RWPE1 (cell line): ENCODE measurements around the gene ETNPPL.

Experiments
- CTCF ChIA-PET: fragments of 350-600 bp; sonication (Branson Sonifier 250); formaldehyde crosslinking; extraction: SDS; loops from one replicate; lab custom pipeline; 2021; lab: Yijun Ruan, JAX
- POLR2A ChIA-PET: fragments of 400-600 bp; formaldehyde crosslinking; extraction: SDS; loops from one replicate; lab custom pipeline; 2020; ENCODE audit warnings: antibody characterized with exemption; ENCODE audit not compliant: low non-redundant PET; lab: Yijun Ruan, JAX
- DNase-seq: peaks from one replicate; pipeline ENCODE4 v3.0.0; 2012; ENCODE audit warnings: low spot score
- H3K27ac ChIP-seq: fragments of 450-650 bp; 2 replicates; pipeline ENCODE4 v1.5.1; 2017
- CTCF ChIP-seq: fragments of 450-650 bp; conservative IDR thresholded peaks from 2 replicates; pipeline ENCODE4 v1.5.1; 2017; ENCODE audit warnings: low read depth, mild to moderate bottlenecking

Gene ETNPPL

GRCh38 chr4:108700081-108700757 lies 62.6 kb downstream of the ETNPPL start:
- POLR2A ChIA-PET: no interaction called here
- CTCF ChIA-PET: no interaction called here
- no peak overlapping the region for H3K27ac ChIP-seq
- no peak for TF ChIP-seq CTCF
- no peak for DNase-seq

- POLR2A ChIA-PET: no interaction called here
- DNase-seq: no peak
- TF ChIP-seq CTCF: no peak
- no peak overlapping the region for H3K27ac ChIP-seq
- CTCF ChIA-PET: no interaction called here
Measured at GRCh38 chr4:108696160-108696559, 66.7 kb downstream of the ETNPPL start.

- ChIA-PET CTCF (interaction anchor here (0.6 kb wide), 1 partner anchor 1826 kb away, joined by 3 read pairs; no protein-coding TSS in a partner anchor), POLR2A (no interaction called here)
- TF ChIP-seq CTCF: no peak
- H3K27ac ChIP-seq: no peak overlapping the region
- DNase-seq: no peak
Measured at GRCh38 chr4:108695062-108695461, 67.8 kb downstream of the ETNPPL start.

- ChIA-PET POLR2A (no interaction called here), CTCF (interaction anchor here (0.6 kb wide), 1 partner anchor 1826 kb away, joined by 3 read pairs; no protein-coding TSS in a partner anchor)
- no peak for DNase-seq
- no peak overlapping the region for H3K27ac ChIP-seq
- no peak for TF ChIP-seq CTCF
Measured at GRCh38 chr4:108694423-108694822, 68.4 kb downstream of the ETNPPL start.

- H3K27ac ChIP-seq: no peak overlapping the region
- ChIA-PET CTCF (no interaction called here), POLR2A (interaction anchor here (0.5 kb wide), 1 partner anchor 50 kb away, joined by 5 read pairs; no protein-coding TSS in a partner anchor)
- TF ChIP-seq CTCF: no peak
- DNase-seq: no peak
Measured at GRCh38 chr4:108693819-108694218, 69.0 kb downstream of the ETNPPL start.

GRCh38 chr4:108693211-108693610 lies 69.6 kb downstream of the ETNPPL start:
- TF ChIP-seq CTCF: no peak
- no peak for DNase-seq
- H3K27ac ChIP-seq: no peak overlapping the region
- CTCF ChIA-PET: no interaction called here
- POLR2A ChIA-PET: interaction anchor here (0.5 kb wide), 1 partner anchor 50 kb away, joined by 5 read pairs; no protein-coding TSS in a partner anchor
